Chondrocyte (in vitro differentiated cells): ENCODE data around the gene ABLIM1. TPM values are rescaled to one million over a fixed set of nuclear protein-coding genes. Genes with fewer than 3 reads are reported as not detected.

Experiments used
- DNase-seq: peaks from one replicate; pipeline ENCODE4 v3.0.0; 2021; ENCODE audit warnings: mixed read lengths, low spot score
- H3K27ac Mint-ChIP-seq: one replicate; pipeline ENCODE4 v1.8.0; 2021; ENCODE audit warnings: mild to moderate bottlenecking, moderate library complexity, mixed read lengths; ENCODE audit not compliant: unreplicated experiment
- H3K27me3 Mint-ChIP-seq: 2 replicates; pipeline ENCODE4 v1.8.0; 2021; ENCODE audit warnings: low read depth, mixed read lengths
- H3K36me3 Mint-ChIP-seq: 2 replicates; pipeline ENCODE4 v1.8.0; 2021; ENCODE audit warnings: low read depth, mixed read lengths
- H3K4me1 Mint-ChIP-seq: 2 replicates; pipeline ENCODE4 v1.8.0; 2021; ENCODE audit warnings: low read depth, mild to moderate bottlenecking, mixed read lengths
- H3K4me3 Mint-ChIP-seq: one replicate; pipeline ENCODE4 v1.8.0; 2021; ENCODE audit warnings: mild to moderate bottlenecking, moderate library complexity, mixed read lengths; ENCODE audit not compliant: unreplicated experiment
- H3K9me3 Mint-ChIP-seq: 2 replicates; pipeline ENCODE4 v1.8.0; 2021; ENCODE audit warnings: low read depth, mixed read lengths
- CTCF ChIP-seq: fragments of 200-600 bp; sonication (generic); IDR thresholded peaks from 2 replicates; pipeline ENCODE4 v1.5.0; 2021; ENCODE audit warnings: antibody characterized with exemption, mild to moderate bottlenecking, moderate library complexity
- total RNA-seq: library from RNA; stranded (reverse); gene quantifications from 3 replicates; pipeline ENCODE4 v1.2.1, GENCODE V29; 2021

Gene ABLIM1
- total RNA-seq, 1 donor from 2014 or later, result 15.7 TPM

DNA sequence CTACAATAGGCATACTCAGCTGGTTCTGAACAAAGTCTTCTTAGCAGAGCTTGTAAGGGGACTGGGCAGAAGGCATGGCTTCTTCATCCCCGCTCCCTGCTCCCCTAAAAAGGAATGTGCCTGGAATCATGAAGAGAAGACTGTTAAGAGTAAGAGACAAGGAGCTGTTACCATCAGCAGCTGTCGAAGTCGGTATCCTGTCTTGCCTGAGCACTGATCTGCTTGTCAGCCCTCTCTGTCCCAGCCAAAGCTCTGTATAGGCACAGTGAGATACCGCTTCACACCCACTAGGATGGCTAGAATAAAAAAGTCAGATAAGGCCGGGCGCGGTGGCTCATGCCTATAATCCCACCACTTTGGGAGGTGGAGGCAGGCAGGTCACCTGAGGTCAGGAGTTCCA lies 2.4 kb downstream of the ABLIM1 start:
- H3K4me1 Mint-ChIP-seq, result no peaks in the 10 kb centered on the region
- no peak for TF ChIP-seq CTCF

GRCh38 chr10:114654822-114655575 lies 3.1 kb downstream of the ABLIM1 start:
- no peaks in the 10 kb centered on the region for H3K4me1 Mint-ChIP-seq
- no peaks in the 10 kb centered on the region for H3K27me3 Mint-ChIP-seq
- H3K27ac Mint-ChIP-seq, result no peak overlapping the region

More for the DNA sequence above, 2.4 kb downstream of the ABLIM1 start:
- no peak overlapping the region for H3K4me3 Mint-ChIP-seq
- H3K36me3 Mint-ChIP-seq, result no peaks in the 10 kb centered on the region
- no peak overlapping the region for H3K27ac Mint-ChIP-seq
- peaks cover 3% of the 10 kb centered on the region for H3K9me3 Mint-ChIP-seq
- no peaks in the 10 kb centered on the region for H3K27me3 Mint-ChIP-seq
- no peak for DNase-seq

DNA sequence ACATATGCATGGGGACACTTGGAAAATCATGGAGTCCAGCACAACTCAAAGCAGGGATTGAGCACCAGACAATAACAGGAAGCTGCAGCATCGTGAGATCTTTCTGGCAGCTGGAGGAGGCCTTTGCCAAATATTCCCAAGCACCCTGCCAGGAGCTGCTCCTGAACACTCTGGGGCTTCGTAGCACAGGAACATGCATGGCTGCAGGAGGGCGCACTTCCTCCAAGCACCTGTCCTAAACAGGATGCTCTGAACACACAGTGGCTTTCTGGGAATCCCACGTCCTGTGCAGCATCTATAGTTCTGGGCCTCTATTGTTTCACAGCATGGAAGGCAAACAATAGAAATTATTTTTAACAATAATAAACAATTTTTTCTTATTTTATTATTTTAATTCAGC lies 4.1 kb downstream of the ABLIM1 start:
- H3K4me1 Mint-ChIP-seq, result peaks cover 3% of the 10 kb centered on the region
- TF ChIP-seq CTCF, result no peak
- no peak overlapping the region for H3K27ac Mint-ChIP-seq
- H3K36me3 Mint-ChIP-seq, result no peaks in the 10 kb centered on the region
- no peak overlapping the region for H3K4me3 Mint-ChIP-seq
- H3K27me3 Mint-ChIP-seq, result no peaks in the 10 kb centered on the region
- DNase-seq, result no peak
- peaks cover 3% of the 10 kb centered on the region for H3K9me3 Mint-ChIP-seq

More at GRCh38 chr10:114654822-114655575, 3.1 kb downstream of the ABLIM1 start:
- no peak for DNase-seq
- no peaks in the 10 kb centered on the region for H3K36me3 Mint-ChIP-seq
- no peak overlapping the region for H3K4me3 Mint-ChIP-seq
- H3K9me3 Mint-ChIP-seq, result peaks cover 3% of the 10 kb centered on the region
- TF ChIP-seq CTCF, result no peak

GRCh38 chr10:114652402-114653368 lies 5.4 kb downstream of the ABLIM1 start:
- H3K36me3 Mint-ChIP-seq, result no peaks in the 10 kb centered on the region
- no peak overlapping the region for H3K27ac Mint-ChIP-seq
- peaks cover 3% of the 10 kb centered on the region for H3K9me3 Mint-ChIP-seq
- H3K4me1 Mint-ChIP-seq, result peaks cover 12% of the 10 kb centered on the region
- no peak for TF ChIP-seq CTCF
- no peak for DNase-seq
- H3K27me3 Mint-ChIP-seq, result no peaks in the 10 kb centered on the region
- no peak overlapping the region for H3K4me3 Mint-ChIP-seq

DNA sequence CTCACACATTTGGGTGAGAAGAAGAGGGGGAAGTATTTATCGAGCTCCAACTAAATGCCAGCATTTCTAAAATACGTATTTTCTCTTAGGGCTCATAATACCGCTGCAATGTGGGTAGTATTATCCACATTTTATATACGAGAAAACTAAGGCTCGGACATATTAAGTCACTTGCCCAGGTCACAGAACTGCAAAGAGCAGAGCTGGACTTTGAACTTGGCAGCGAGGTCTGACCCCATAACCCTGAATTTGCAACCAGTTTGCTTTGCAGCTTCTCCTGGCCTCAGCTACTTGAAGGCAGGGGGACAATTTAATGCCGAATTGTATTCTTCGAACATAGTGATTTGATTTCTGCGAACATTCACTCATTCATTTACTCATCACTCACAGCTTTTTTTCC lies 7.2 kb downstream of the ABLIM1 start:
- Mint-ChIP-seq H3K27ac (no peak overlapping the region), H3K27me3 (no peaks in the 10 kb centered on the region), H3K36me3 (no peaks in the 10 kb centered on the region), H3K4me1 (peaks cover 12% of the 10 kb centered on the region), H3K9me3 (no peaks in the 10 kb centered on the region), H3K4me3 (no peak overlapping the region)
- no peak for DNase-seq
- no peak for TF ChIP-seq CTCF
